Ovary (tissue), 9 donors: ENCODE results near the gene GPR150. TPM values are rescaled to one million over a fixed set of nuclear protein-coding genes. Genes with fewer than 3 reads are reported as not detected.

Experiments
- DNase-seq, 5 donors: peaks; one replicate each; pipeline ENCODE4 v3.0.0-alpha.2; 2019 to 2020
- H3K27ac ChIP-seq, 2 donors: fragments of 200-600 bp; one replicate each; pipeline versions ENCODE4 v1.5.1 to v1.8.0; 2019 to 2022
- H3K27me3 ChIP-seq: fragments of 200-600 bp; one replicate; pipeline ENCODE4 v1.8.0; 2022
- H3K36me3 ChIP-seq: fragments of 200-600 bp; sonication (generic); one replicate; pipeline ENCODE4 v1.5.1; 2019
- H3K4me1 ChIP-seq: one replicate; pipeline ENCODE4 v1.8.1; 2013; ENCODE audit warnings: mild to moderate bottlenecking, moderate library complexity; ENCODE audit not compliant: insufficient read depth
- H3K4me3 ChIP-seq: fragments of 200-600 bp; sonication (generic); one replicate; pipeline ENCODE4 v1.5.1; 2017
- H3K9me3 ChIP-seq, 2 donors: fragments of 200-600 bp in 1 of 2; sonication (generic) in 1 of 2; one replicate each; pipeline versions ENCODE4 v1.5.1 to v1.8.1; 2013 to 2019; ENCODE audit warnings: mild to moderate bottlenecking in 1 of 2, moderate library complexity in 1 of 2
- CTCF ChIP-seq, 3 donors: fragments of 450-650 bp in 2 of 3; fragments of 200-600 bp in 1 of 3; IDR thresholded peaks; one replicate each; pipeline versions ENCODE4 v1.5.1 to v1.8.0; 2016 to 2022; ENCODE audit warnings: antibody characterized with exemption in 3 of 3, mild to moderate bottlenecking in 1 of 3
- EP300 ChIP-seq: sonication (generic); formaldehyde crosslinking; IDR thresholded peaks from one replicate; pipeline ENCODE4 v1.6.1; 2017; ENCODE audit warnings: antibody characterized with exemption
- POLR2A ChIP-seq: fragments of 450-650 bp; IDR thresholded peaks from one replicate; pipeline ENCODE4 v1.6.1; 2017; ENCODE audit warnings: antibody characterized with exemption, mild to moderate bottlenecking, moderate library complexity
- WGBS, 3 donors: extraction: QIAGEN DNeasy Blood & Tissue Kit in 1 of 3; methylation state at CpG; one replicate each; pipeline versions ENCODE4 v1.1.5 to v1.1.7; 2013 to 2017; 5-methylcytosine and 5-hydroxymethylcytosine counted together
- intact Hi-C, 4 donors: fragments of 100-400 bp; cut with DNase I; formaldehyde crosslinking; loops; one replicate each; pipeline versions ENCODE4 v1.11.0 to v1.15.1; 2022 to 2023
- polyA plus RNA-seq, 2 donors: library from polyadenylated mRNA; stranded (reverse); fragments of 200-250 nt in 1 of 2; fragments of 350-450 nt in 1 of 2; fragmentation: Illumina TruSeq in 1 of 2; extraction: RNeasy Lipid Tissue Mini Kit (QIAGEN cat#74804) in 1 of 2; gene quantifications; one replicate each; pipeline ENCODE4 v1.2.3, GENCODE V29; 2013 to 2014
- total RNA-seq, 7 donors: library from RNA; depleted of rRNA in 2 of 7; stranded (reverse); fragments of >200 nt in 2 of 7; fragmentation: NEBNext Ultra II Directional in 3 of 7; extraction: Animal tissue kit (Norgen Biotek cat#: 25700) in 3 of 7; gene quantifications; one replicate each; pipeline versions ENCODE4 v1.1.0 to v1.2.4, GENCODE V29; 2016 to 2023
- donor health status: DM: no; HTN: no; CAD: no; lungs with moderate emphysema.
- donor health status: DM: no; HTN: no; CAD: no.
- donor health status: Bipolar disorder and iron deficiency.
- donor health status: DM: yes; HTN: yes; CAD: no.
- donor health status: DM: no; HTN: no; CAD: no.
- donor health status: DM: yes; HTN: yes; CAD: no.

The GPR150 gene
- total and polyA plus RNA-seq, 9 donors, result 0.05 to 0.50 (median 0.10) TPM; not detected in 4

GRCh38 chr5:95669540-95669939 lies 49.7 kb downstream of the GPR150 start:
- peak; percentile 83 to 90 (median 86) for DNase-seq
- Histone ChIP-seq H3K27ac (peak overlapping the region in 1 of 2 donors; percentile 63), H3K9me3 (no peaks in the 10 kb centered on the region), H3K27me3 (no peaks in the 10 kb centered on the region), H3K4me3 (no peak overlapping the region), H3K4me1 (peaks cover 12% of the 10 kb centered on the region), H3K36me3 (no peaks in the 10 kb centered on the region)
- no peak for TF ChIP-seq CTCF (IDR thresholded peaks at IDR 0.05)
- TF ChIP-seq POLR2A, result no peak
- no peak for TF ChIP-seq EP300
- intact Hi-C loops, result loop anchor here in 3 of 4 donors (5.0 to 10.0 kb wide), 3 partner anchors 63 to 178 kb away; partner anchors contain the start of gene RHOBTB3 (in 2 of the 3)
- WGBS, 3 donors, result 9 to 16% (median 12%) methylated on average over 4 of the region's 4 CpGs

GRCh38 chr5:95669985-95670384 lies 50.1 kb downstream of the GPR150 start:
- peak in 2 of 5 donors; percentile 20 to 31 for DNase-seq
- Histone ChIP-seq H3K27ac (peak overlapping the region; percentile 50 to 57), H3K4me3 (no peak overlapping the region), H3K4me1 (peaks cover 12% of the 10 kb centered on the region), H3K9me3 (no peaks in the 10 kb centered on the region), H3K27me3 (no peaks in the 10 kb centered on the region), H3K36me3 (no peaks in the 10 kb centered on the region)
- WGBS, 3 donors, result 27 to 51% (median 37%) methylated on average over 5 of the region's 5 CpGs
- intact Hi-C loops, result loop anchor here (5.0 to 10.0 kb wide), 6 partner anchors 42 to 177 kb away; partner anchors contain the start of gene RHOBTB3 (in 3 of the 4)
- TF ChIP-seq POLR2A (no peak), CTCF (IDR thresholded peaks at IDR 0.05) (no peak), EP300 (no peak)

- intact Hi-C loops, result loop anchor here in 3 of 4 donors (5.0 to 10.0 kb wide), 4 partner anchors 42 to 114 kb away; partner anchors contain the start of gene RHOBTB3 (in 1 of the 3)
- no peaks in the 10 kb centered on the region for H3K27me3 ChIP-seq
- TF ChIP-seq EP300 (no peak), CTCF (IDR thresholded peaks at IDR 0.05) (no peak), POLR2A (no peak)
- WGBS, 3 donors, result 79 to 91% (median 85%) methylated on average over 3 of the region's 3 CpGs
- no peak for DNase-seq
- H3K4me1 ChIP-seq, result peaks cover 12% of the 10 kb centered on the region
- H3K9me3 ChIP-seq, result no peaks in the 10 kb centered on the region
- H3K36me3 ChIP-seq, result no peaks in the 10 kb centered on the region
- peak overlapping the region in 1 of 2 donors; percentile 50 for H3K27ac ChIP-seq
- no peak overlapping the region for H3K4me3 ChIP-seq
Measured at GRCh38 chr5:95670568-95670967, 50.7 kb downstream of the GPR150 start.

Other genes starting within 250 kb of the GPR150 start
- gene FAM81B, start 228.7 kb upstream of the GPR150 start, total RNA-seq, result 10 to 100 TPM in 1 of 7 donors, 1 to 10 TPM in 3, under 1 TPM in 1, not detected in 2; 0.36 to 20.8 (median 2.5) TPM
- under 1 TPM in 1 of 2 donors, not detected in 1; 0.43 TPM for gene FAM81B, start 228.7 kb upstream of the GPR150 start, polyA plus RNA-seq
- gene SKIC3, start 65.1 kb upstream of the GPR150 start, total RNA-seq, result 10 to 100 TPM; 51.9 to 77.6 (median 60.7) TPM
- gene SKIC3, start 65.1 kb upstream of the GPR150 start, polyA plus RNA-seq, result 10 to 100 TPM; 18.6 to 31.8 TPM
- 1 to 10 TPM; 4.5 to 8.1 (median 5.6) TPM for gene ARSK, start 65.0 kb upstream of the GPR150 start, total RNA-seq
- 1 to 10 TPM; 4.4 to 7.8 TPM for gene ARSK, start 65.0 kb upstream of the GPR150 start, polyA plus RNA-seq
- 1 to 10 TPM; 1.1 to 5.0 (median 3.2) TPM for gene RFESD, start 26.7 kb downstream of the GPR150 start, total RNA-seq
- gene RFESD, start 26.7 kb downstream of the GPR150 start, polyA plus RNA-seq, result 1 to 10 TPM; 2.4 to 3.4 TPM
- 1 to 10 TPM in 2 of 7 donors, under 1 TPM in 5; 0.46 to 1.7 (median 0.76) TPM for gene SPATA9, start 62.9 kb downstream of the GPR150 start, total RNA-seq
- gene SPATA9, start 62.9 kb downstream of the GPR150 start, polyA plus RNA-seq, result 1 to 10 TPM; 1.0 to 1.3 TPM
- 100 to 1,000 TPM; 106 to 221 (median 200) TPM for gene RHOBTB3, start 111.2 kb downstream of the GPR150 start, total RNA-seq
- 100 to 1,000 TPM in 1 of 2 donors, 10 to 100 TPM in 1; 52.8 to 133 TPM for gene RHOBTB3, start 111.2 kb downstream of the GPR150 start, polyA plus RNA-seq
- gene GLRX, start 202.6 kb downstream of the GPR150 start, total RNA-seq, result 10 to 100 TPM in 4 of 7 donors, 1 to 10 TPM in 3; 4.1 to 17.8 (median 11.3) TPM
- 10 to 100 TPM; 16.7 to 35.7 TPM for gene GLRX, start 202.6 kb downstream of the GPR150 start, polyA plus RNA-seq